ENCODE measurements around the gene TSPAN1. TPM values are rescaled to one million over a fixed set of nuclear protein-coding genes. Genes with fewer than 3 reads are reported as not detected.

TSPAN1 gene
- total RNA-seq, 2 donors from 2014 or later = not detected

GRCh38 chr1:46158312-46159281 is 16.3 kb upstream of the TSPAN1 start:
- Histone ChIP-seq H3K36me3 (ENCODE audit: control insufficient read depth, insufficient read depth, low read length) (no peaks in the 10 kb centered on the region), H3K9me3 (ENCODE audit: control insufficient read depth, low read length) (no peaks in the 10 kb centered on the region), H3K27me3 (ENCODE audit: control insufficient read depth, insufficient read depth, low read length, poor library complexity, severe bottlenecking) (no peaks in the 10 kb centered on the region), H3K4me3 (ENCODE audit: low read length) (no peak overlapping the region), H3K4me1 (ENCODE audit: control insufficient read depth, insufficient read depth, low read length) (no peaks in the 10 kb centered on the region), H3K27ac (ENCODE audit: low read depth, low read length) (no peak overlapping the region), H3K9ac (ENCODE audit: extremely low read depth, low read length, poor library complexity, severe bottlenecking) (no peak overlapping the region)
- no peaks in the 10 kb centered on the region for H3K36me3 Mint-ChIP-seq (ENCODE audit: low read depth)
- H3K4me3 Mint-ChIP-seq = no peak overlapping the region
- no peak for DNase-seq
- H3K27ac Mint-ChIP-seq = no peak overlapping the region
- peaks cover 3% of the 10 kb centered on the region for H3K27me3 Mint-ChIP-seq (ENCODE audit: insufficient read depth)
- 92 to 94% methylated on average over 11 to 13 of the region's 13 CpGs for WGBS, 2 experiments (ENCODE audit: insufficient coverage in 1 of 2, insufficient read length in 1 of 2)
- H3K4me1 Mint-ChIP-seq = no peaks in the 10 kb centered on the region
- H3K9me3 Mint-ChIP-seq = no peaks in the 10 kb centered on the region
- no peak for TF ChIP-seq CTCF (conservative IDR thresholded peaks at IDR 0.05)

GRCh38 chr1:46159516-46159915 is 15.4 kb upstream of the TSPAN1 start:
- TF ChIP-seq CTCF (conservative IDR thresholded peaks at IDR 0.05) = no peak
- DNase-seq = no peak
- H3K27ac ChIP-seq (ENCODE audit: low read depth, low read length) = no peak overlapping the region
- no peaks in the 10 kb centered on the region for H3K27me3 ChIP-seq (ENCODE audit: control insufficient read depth, insufficient read depth, low read length, poor library complexity, severe bottlenecking)
- H3K36me3 ChIP-seq (ENCODE audit: control insufficient read depth, insufficient read depth, low read length) = no peaks in the 10 kb centered on the region
- H3K4me3 ChIP-seq (ENCODE audit: low read length) = no peak overlapping the region
- 89 to 90% methylated on average over 3 of the region's 3 CpGs for WGBS, 2 experiments (ENCODE audit: insufficient coverage in 1 of 2, insufficient read length in 1 of 2)
- Mint-ChIP-seq H3K27me3 (ENCODE audit: insufficient read depth) (peaks cover 3% of the 10 kb centered on the region), H3K9me3 (no peaks in the 10 kb centered on the region), H3K4me1 (no peaks in the 10 kb centered on the region), H3K36me3 (ENCODE audit: low read depth) (no peaks in the 10 kb centered on the region), H3K27ac (no peak overlapping the region), H3K4me3 (no peak overlapping the region)
- no peaks in the 10 kb centered on the region for H3K9me3 ChIP-seq (ENCODE audit: control insufficient read depth, low read length)
- no peaks in the 10 kb centered on the region for H3K4me1 ChIP-seq (ENCODE audit: control insufficient read depth, insufficient read depth, low read length)
- no peak overlapping the region for H3K9ac ChIP-seq (ENCODE audit: extremely low read depth, low read length, poor library complexity, severe bottlenecking)

GRCh38 chr1:46160212-46160611 is 14.7 kb upstream of the TSPAN1 start:
- H3K4me1 Mint-ChIP-seq = no peaks in the 10 kb centered on the region

More at GRCh38 chr1:46160212-46160611, 14.7 kb upstream of the TSPAN1 start:
- no peaks in the 10 kb centered on the region for H3K9me3 Mint-ChIP-seq
- Histone ChIP-seq H3K4me1 (ENCODE audit: control insufficient read depth, insufficient read depth, low read length) (no peaks in the 10 kb centered on the region), H3K9ac (ENCODE audit: extremely low read depth, low read length, poor library complexity, severe bottlenecking) (no peak overlapping the region), H3K27me3 (ENCODE audit: control insufficient read depth, insufficient read depth, low read length, poor library complexity, severe bottlenecking) (no peaks in the 10 kb centered on the region), H3K4me3 (ENCODE audit: low read length) (no peak overlapping the region), H3K9me3 (ENCODE audit: control insufficient read depth, low read length) (no peaks in the 10 kb centered on the region), H3K36me3 (ENCODE audit: control insufficient read depth, insufficient read depth, low read length) (no peaks in the 10 kb centered on the region), H3K27ac (ENCODE audit: low read depth, low read length) (no peak overlapping the region)
- no peaks in the 10 kb centered on the region for H3K36me3 Mint-ChIP-seq (ENCODE audit: low read depth)
- WGBS, 2 experiments (ENCODE audit: insufficient coverage in 1 of 2, insufficient read length in 1 of 2) = 82 to 100% methylated on average over 1 of the region's 1 CpG
- H3K27me3 Mint-ChIP-seq (ENCODE audit: insufficient read depth) = peaks cover 7% of the 10 kb centered on the region
- no peak for DNase-seq
- TF ChIP-seq CTCF (conservative IDR thresholded peaks at IDR 0.05) = no peak
- H3K27ac Mint-ChIP-seq = no peak overlapping the region
- no peak overlapping the region for H3K4me3 Mint-ChIP-seq

Measured in endodermal cell (in vitro differentiated cells).